ENCODE measurements around the gene NR5A2.

Gene NR5A2

GRCh38 chr1:200108659-200109058, 81.1 kb downstream of the NR5A2 start:
- no peak for TF ChIP-seq CTCF (IDR thresholded peaks at IDR 0.05; ENCODE audit: extremely low read depth, insufficient read depth, missing control alignments)
- DNase-seq (ENCODE audit: low spot score) = no peak
- in situ Hi-C loops (cut with MboI; ENCODE audit: low pct_unique_long_range_greater_than_20kb, low sequenced_read_pairs, unreplicated experiment) = no loop called here

GRCh38 chr1:200112290-200112689, 84.8 kb downstream of the NR5A2 start:
- in situ Hi-C loops (cut with MboI; ENCODE audit: low pct_unique_long_range_greater_than_20kb, low sequenced_read_pairs, unreplicated experiment) = no loop called here

GRCh38 chr1:200115532-200115931, 88.0 kb downstream of the NR5A2 start:
- no peak for DNase-seq (ENCODE audit: low spot score)
- in situ Hi-C loops (cut with MboI; ENCODE audit: low pct_unique_long_range_greater_than_20kb, low sequenced_read_pairs, unreplicated experiment) = no loop called here
- no peak for TF ChIP-seq CTCF (IDR thresholded peaks at IDR 0.05; ENCODE audit: extremely low read depth, insufficient read depth, missing control alignments)

More at GRCh38 chr1:200112290-200112689, 84.8 kb downstream of the NR5A2 start:
- no peak for TF ChIP-seq CTCF (IDR thresholded peaks at IDR 0.05; ENCODE audit: extremely low read depth, insufficient read depth, missing control alignments)
- DNase-seq (ENCODE audit: low spot score) = no peak

- no peak for DNase-seq (ENCODE audit: low spot score)
- no peak for TF ChIP-seq CTCF (IDR thresholded peaks at IDR 0.05; ENCODE audit: extremely low read depth, insufficient read depth, missing control alignments)
- in situ Hi-C loops (cut with MboI; ENCODE audit: low pct_unique_long_range_greater_than_20kb, low sequenced_read_pairs, unreplicated experiment) = no loop called here
Measured at GRCh38 chr1:200116324-200116723, 88.8 kb downstream of the NR5A2 start.

GRCh38 chr1:200118779-200119505, 91.4 kb downstream of the NR5A2 start:
- no peak for DNase-seq (ENCODE audit: low spot score)
- TF ChIP-seq CTCF (IDR thresholded peaks at IDR 0.05; ENCODE audit: extremely low read depth, insufficient read depth, missing control alignments) = no peak
- in situ Hi-C loops (cut with MboI; ENCODE audit: low pct_unique_long_range_greater_than_20kb, low sequenced_read_pairs, unreplicated experiment) = no loop called here

GRCh38 chr1:200121421-200121820, 93.9 kb downstream of the NR5A2 start:
- in situ Hi-C loops (cut with MboI; ENCODE audit: low pct_unique_long_range_greater_than_20kb, low sequenced_read_pairs, unreplicated experiment) = no loop called here
- no peak for DNase-seq (ENCODE audit: low spot score)
- TF ChIP-seq CTCF (IDR thresholded peaks at IDR 0.05; ENCODE audit: extremely low read depth, insufficient read depth, missing control alignments) = no peak
